Natural killer cell (primary cell): ENCODE data around the gene TANC1. TPM values are rescaled to one million over a fixed set of nuclear protein-coding genes. Genes with fewer than 3 reads are reported as not detected.

ENCODE experiments used
- ATAC-seq, 3 donors: fragments of 150-1000 bp in 2 of 3; fragments of 200-7000 bp in 1 of 3; cut with Tn5 transposase; 1 replicate in 1 of 3; 2 replicates in 2 of 3; pipeline ENCODE4 v1.10.0; 2021; ENCODE audit warnings: mild to moderate bottlenecking in 2 of 3, moderate library complexity in 2 of 3
- DNase-seq, 2 donors: peaks; one replicate each; pipeline versions ENCODE4 v3.0.0 to v3.0.0-alpha.2; 2013 to 2021; ENCODE audit warnings: mixed read lengths in 1 of 2
- H3K27ac ChIP-seq: one replicate; pipeline ENCODE4 v1.5.1; 2013; ENCODE audit warnings: mild to moderate bottlenecking, low read length
- H3K27me3 ChIP-seq: one replicate; pipeline ENCODE4 v1.6.1; 2013; ENCODE audit warnings: low read length; ENCODE audit not compliant: control insufficient read depth, insufficient read depth
- H3K36me3 ChIP-seq: one replicate; pipeline ENCODE4 v1.6.1; 2013; ENCODE audit warnings: low read length; ENCODE audit not compliant: control insufficient read depth, insufficient read depth
- H3K4me1 ChIP-seq: one replicate; pipeline ENCODE4 v1.6.1; 2013; ENCODE audit warnings: low read length; ENCODE audit not compliant: control insufficient read depth, insufficient read depth
- H3K4me3 ChIP-seq: one replicate; pipeline ENCODE4 v1.5.1; 2013; ENCODE audit warnings: low read length
- H3K9me3 ChIP-seq: one replicate; pipeline ENCODE4 v1.6.1; 2013; ENCODE audit warnings: low read length; ENCODE audit not compliant: control insufficient read depth, insufficient read depth
- H3K27ac Mint-ChIP-seq, 2 donors: one replicate each; pipeline ENCODE4 v1.8.0; 2022; ENCODE audit warnings: mild to moderate bottlenecking in 2 of 2, mixed read lengths in 2 of 2, moderate library complexity in 1 of 2
- H3K27me3 Mint-ChIP-seq, 2 donors: one replicate each; pipeline ENCODE4 v1.8.0; 2022; ENCODE audit warnings: low read depth in 2 of 2, mixed read lengths in 2 of 2
- H3K36me3 Mint-ChIP-seq: one replicate; pipeline ENCODE4 v1.8.0; 2022; ENCODE audit warnings: mixed read lengths
- H3K4me1 Mint-ChIP-seq, 2 donors: one replicate each; pipeline ENCODE4 v1.8.0; 2022; ENCODE audit warnings: mixed read lengths in 2 of 2
- H3K4me3 Mint-ChIP-seq: one replicate; pipeline ENCODE4 v1.8.0; 2022; ENCODE audit warnings: mild to moderate bottlenecking, moderate library complexity, mixed read lengths
- H3K9me3 Mint-ChIP-seq, 2 donors: one replicate each; pipeline ENCODE4 v1.8.0; 2022; ENCODE audit warnings: mixed read lengths in 2 of 2
- CTCF ChIP-seq: fragments of 200-600 bp; IDR thresholded peaks from one replicate; pipeline ENCODE4 v1.8.0; 2022; ENCODE audit warnings: antibody characterized with exemption
- WGBS: methylation state at CpG from one replicate; pipeline ENCODE4 v1.1.7; 2013; ENCODE audit warnings: missing lambda C conversion rate; ENCODE audit not compliant: insufficient coverage; 5-methylcytosine and 5-hydroxymethylcytosine counted together
- intact Hi-C: fragments of 100-400 bp; cut with micrococcal nuclease; formaldehyde crosslinking; loops from one replicate; pipeline ENCODE4 v1.14.2; 2022
- total RNA-seq, 4 donors: library from RNA; stranded (reverse); fragments of 120-200 nt in 1 of 4; gene quantifications; one replicate each; pipeline versions ENCODE4 v1.2.3 to v1.2.4, GENCODE V29; 2013 to 2022

The TANC1 gene
- total RNA-seq, 3 donors from 2014 or later (not counting 1 experiment from before 2014, with no cell fraction given) = 0.82 to 4.2 (median 1.1) TPM

DNA sequence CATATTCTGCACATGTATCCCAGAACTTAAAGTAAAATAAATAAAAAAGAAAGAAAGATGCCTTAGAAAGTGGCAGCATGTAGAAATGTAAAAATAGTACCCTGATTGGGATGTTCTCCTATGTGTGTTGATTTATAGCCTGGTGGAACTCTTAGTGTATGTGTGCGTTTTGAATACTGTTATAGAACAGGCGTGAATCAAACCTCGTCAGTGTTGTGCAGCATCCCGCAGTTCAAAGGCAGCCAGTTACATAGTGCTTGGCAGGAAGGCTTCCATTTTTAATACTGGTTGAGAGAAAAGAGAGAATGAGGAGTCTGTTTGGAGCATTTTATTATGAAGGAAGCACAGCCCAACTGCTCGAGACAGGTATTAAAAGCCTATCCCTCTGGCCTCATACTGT lies 49.4 kb downstream of the TANC1 start:
- Mint-ChIP-seq H3K27ac (no peak overlapping the region), H3K4me1 (no peaks in the 10 kb centered on the region), H3K27me3 (no peaks in the 10 kb centered on the region), H3K4me3 (no peak overlapping the region), H3K9me3 (peaks cover 6 to 8% of the 10 kb centered on the region in 2 donors), H3K36me3 (peaks cover 11% of the 10 kb centered on the region)
- intact Hi-C loops = no loop called here
- peaks cover 15% of the 10 kb centered on the region for H3K9me3 ChIP-seq
- H3K27ac ChIP-seq = no peak overlapping the region
- H3K27me3 ChIP-seq = no peaks in the 10 kb centered on the region
- no peaks in the 10 kb centered on the region for H3K36me3 ChIP-seq
- H3K4me1 ChIP-seq = no peaks in the 10 kb centered on the region
- ATAC-seq = no peak
- no peak for DNase-seq
- H3K4me3 ChIP-seq = no peak overlapping the region
- 90% methylated on average over 5 of the region's 5 CpGs for WGBS
- no peak for TF ChIP-seq CTCF

DNA sequence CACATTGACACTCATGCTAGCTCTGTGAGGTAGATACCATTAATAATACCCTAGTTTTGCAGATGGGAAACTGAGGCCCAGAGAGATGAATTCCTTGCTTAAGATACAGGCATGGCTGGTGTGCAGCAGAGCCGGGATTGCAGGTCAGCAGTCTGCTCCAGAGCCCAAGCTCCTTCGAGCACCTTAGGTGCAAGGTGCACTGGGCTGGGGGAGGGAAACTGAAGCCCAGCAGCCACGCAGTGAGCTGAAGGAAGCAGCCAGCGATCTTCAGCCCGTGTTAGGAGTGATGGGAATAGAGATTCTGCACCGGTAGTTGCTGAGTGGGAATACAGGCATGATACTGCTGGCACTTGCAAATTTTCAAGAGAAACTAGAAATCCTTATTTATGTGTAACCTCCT lies 50.6 kb downstream of the TANC1 start:
- Mint-ChIP-seq H3K9me3 (peaks cover 5 to 8% of the 10 kb centered on the region in 2 donors), H3K27ac (no peak overlapping the region), H3K4me3 (no peak overlapping the region), H3K27me3 (no peaks in the 10 kb centered on the region), H3K36me3 (peaks cover 11% of the 10 kb centered on the region), H3K4me1 (no peaks in the 10 kb centered on the region)
- ATAC-seq (no peak), DNase-seq (no peak)
- H3K4me3 ChIP-seq = no peak overlapping the region
- H3K27me3 ChIP-seq = no peaks in the 10 kb centered on the region
- no peaks in the 10 kb centered on the region for H3K36me3 ChIP-seq
- WGBS = 81% methylated on average over 6 of the region's 6 CpGs
- no peak for TF ChIP-seq CTCF
- H3K4me1 ChIP-seq = no peaks in the 10 kb centered on the region
- intact Hi-C loops = no loop called here
- no peak overlapping the region for H3K27ac ChIP-seq
- H3K9me3 ChIP-seq = peaks cover 15% of the 10 kb centered on the region

DNA sequence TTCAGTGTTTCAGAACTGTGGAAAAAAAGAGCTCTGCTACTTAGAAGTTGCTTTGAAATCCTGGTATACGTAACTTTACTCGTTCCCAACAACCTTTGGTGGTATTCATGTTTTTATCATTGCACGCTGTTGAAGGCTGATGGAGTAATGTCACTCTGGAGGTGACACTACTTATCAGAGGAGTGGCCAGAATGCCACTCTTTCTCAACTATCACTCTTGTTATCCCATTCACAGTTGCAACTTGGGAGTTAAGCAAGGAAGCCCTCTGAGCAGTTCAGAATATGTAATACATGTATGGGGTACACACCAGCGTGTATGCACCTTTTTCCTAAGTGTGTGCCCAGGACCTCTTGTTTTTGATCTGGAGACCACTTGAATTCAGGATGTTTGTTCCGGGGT lies 53.6 kb downstream of the TANC1 start:
- DNase-seq (no peak), ATAC-seq (no peak)
- no peaks in the 10 kb centered on the region for H3K9me3 ChIP-seq
- H3K9me3 Mint-ChIP-seq = no peaks in the 10 kb centered on the region
- WGBS = 83% methylated on average over 5 of the region's 5 CpGs
- H3K4me1 ChIP-seq = no peaks in the 10 kb centered on the region
- H3K36me3 ChIP-seq = no peaks in the 10 kb centered on the region
- no peak overlapping the region for H3K4me3 Mint-ChIP-seq
- H3K27me3 ChIP-seq = no peaks in the 10 kb centered on the region
- intact Hi-C loops = no loop called here
- no peaks in the 10 kb centered on the region for H3K27me3 Mint-ChIP-seq
- no peak overlapping the region for H3K27ac Mint-ChIP-seq
- no peaks in the 10 kb centered on the region for H3K4me1 Mint-ChIP-seq
- H3K36me3 Mint-ChIP-seq = no peaks in the 10 kb centered on the region
- no peak overlapping the region for H3K27ac ChIP-seq
- no peak for TF ChIP-seq CTCF
- no peak overlapping the region for H3K4me3 ChIP-seq

DNA sequence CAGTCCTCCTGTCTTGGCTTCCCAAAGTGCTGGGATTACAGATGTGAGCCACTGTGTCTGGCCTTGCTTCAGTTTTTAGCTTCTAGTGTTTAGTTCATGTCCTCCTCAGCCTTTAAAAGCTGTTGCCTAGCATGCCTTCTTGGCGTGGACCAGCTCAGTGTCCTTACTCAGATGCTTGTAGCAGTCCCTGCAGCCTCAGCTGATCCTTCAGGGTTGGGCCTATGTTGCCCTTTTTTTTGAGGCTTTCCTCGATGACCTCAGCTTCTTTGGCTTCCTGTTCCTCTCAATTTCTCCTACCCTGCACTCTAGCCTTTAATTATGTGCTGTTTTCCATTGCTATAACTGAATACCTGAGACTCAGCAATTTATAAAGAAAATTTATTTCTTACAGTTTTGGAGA lies 57.7 kb downstream of the TANC1 start:
- H3K4me1 ChIP-seq = no peaks in the 10 kb centered on the region
- no peaks in the 10 kb centered on the region for H3K27me3 ChIP-seq
- H3K4me1 Mint-ChIP-seq = no peaks in the 10 kb centered on the region
- TF ChIP-seq CTCF = no peak
- no peak overlapping the region for H3K27ac Mint-ChIP-seq
- H3K36me3 ChIP-seq = no peaks in the 10 kb centered on the region
- H3K9me3 Mint-ChIP-seq = no peaks in the 10 kb centered on the region
- H3K27ac ChIP-seq = no peak overlapping the region
- WGBS = 47% methylated on average over 2 of the region's 2 CpGs
- no peak overlapping the region for H3K4me3 Mint-ChIP-seq
- no peak overlapping the region for H3K4me3 ChIP-seq
- no peaks in the 10 kb centered on the region for H3K9me3 ChIP-seq
- no peaks in the 10 kb centered on the region for H3K36me3 Mint-ChIP-seq
- H3K27me3 Mint-ChIP-seq = peaks cover 0 to 8% of the 10 kb centered on the region in 2 donors
- ATAC-seq (no peak), DNase-seq (no peak)
- intact Hi-C loops = no loop called here
